ENCODE measurements around the gene PIGT. TPM values are rescaled to one million over a fixed set of nuclear protein-coding genes. Genes with fewer than 3 reads are reported as not detected.

The PIGT gene
- total and polyA plus RNA-seq, 2 of the 4 experiments (the other 2 are of a cell fraction) = 31.2 to 145 TPM

- H3K9me3 ChIP-seq (ENCODE audit: control insufficient read depth, insufficient read depth, low read length) = no peaks in the 10 kb centered on the region
- H2AK9ac ChIP-seq (replicated peaks; ENCODE audit: low read depth, low read length, poor library complexity) = no peak within 1 kb of the TSS
- no peak within 1 kb of the TSS for H4K91ac ChIP-seq (ENCODE audit: insufficient read depth, low read depth, low read length)
- H2BK5ac ChIP-seq (ENCODE audit: low read depth, low read length, poor library complexity, severe bottlenecking) = no peak within 1 kb of the TSS
- no peaks in the 10 kb centered on the region for H3K36me3 ChIP-seq (ENCODE audit: control insufficient read depth, insufficient read depth, low read length)
- no peak for TF ChIP-seq MXI1 (IDR thresholded peaks at IDR 0.05; ENCODE audit: borderline replicate concordance, low read depth, low read length)
- TF ChIP-seq FOS (IDR thresholded peaks at IDR 0.05; ENCODE audit: low read depth, low read length) = no peak
- TF ChIP-seq, protein P1, sequence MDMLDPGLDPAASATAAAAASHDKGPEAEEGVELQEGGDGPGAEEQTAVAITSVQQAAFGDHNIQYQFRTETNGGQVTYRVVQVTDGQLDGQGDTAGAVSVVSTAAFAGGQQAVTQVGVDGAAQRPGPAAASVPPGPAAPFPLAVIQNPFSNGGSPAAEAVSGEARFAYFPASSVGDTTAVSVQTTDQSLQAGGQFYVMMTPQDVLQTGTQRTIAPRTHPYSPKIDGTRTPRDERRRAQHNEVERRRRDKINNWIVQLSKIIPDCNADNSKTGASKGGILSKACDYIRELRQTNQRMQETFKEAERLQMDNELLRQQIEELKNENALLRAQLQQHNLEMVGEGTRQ (IDR thresholded peaks at IDR 0.05; ENCODE audit: low read depth, low read length) = no peak
- no peak for TF ChIP-seq RFX5 (IDR thresholded peaks at IDR 0.05; ENCODE audit: low read depth, low read length)
- TF ChIP-seq MAFK (IDR thresholded peaks at IDR 0.05; ENCODE audit: low read depth, low read length) = no peak
- no peak for TF ChIP-seq CEBPB (IDR thresholded peaks at IDR 0.05; ENCODE audit: low read depth, low read length)
- TF ChIP-seq SMC3 (IDR thresholded peaks at IDR 0.05; ENCODE audit: low read depth, low read length) = no peak
- no peak for TF ChIP-seq RCOR1 (IDR thresholded peaks at IDR 0.05; ENCODE audit: insufficient replicate concordance, low read length)
- TF ChIP-seq MAZ (IDR thresholded peaks at IDR 0.05; ENCODE audit: borderline replicate concordance, low read depth, low read length) = no peak
- TF ChIP-seq POLR2A (IDR thresholded peaks at IDR 0.05; ENCODE audit: low read depth, low read length) = no peak
- H3K27ac ChIP-seq (ENCODE audit: insufficient read depth, low read length) = no peak within 1 kb of the TSS
- no peak within 1 kb of the TSS for H3K56ac ChIP-seq (ENCODE audit: extremely low read depth, insufficient read depth, low read length)
- H4K8ac ChIP-seq (ENCODE audit: low read depth in 2 of 2, low read length in 2 of 2) = no peak within 1 kb of the TSS
- H2BK15ac ChIP-seq (ENCODE audit: low read depth, low read length) = no peak within 1 kb of the TSS
- H3K9me1 ChIP-seq (ENCODE audit: insufficient read depth, low read length) = no peaks in the 10 kb centered on the region; the same call in 1 of the 2 replicates
- H3K4me3 ChIP-seq (ENCODE audit: insufficient read depth, low read depth, low read length) = no peak within 1 kb of the TSS
- H2BK20ac ChIP-seq (ENCODE audit: low read depth, low read length) = no peak within 1 kb of the TSS
- H3K79me1 ChIP-seq (ENCODE audit: low read depth in 1 of 2, low read length in 2 of 2) = no peaks in the 10 kb centered on the region
- no peak within 1 kb of the TSS for H2AK5ac ChIP-seq (ENCODE audit: low read depth, low read length)
- dilution Hi-C loops (cut with HindIII; ENCODE audit: low sequenced_read_pairs, unreplicated experiment) = no loop called here
- POLR2A ChIA-PET (ENCODE audit: unreplicated experiment) = no interaction called here
- H3K9ac ChIP-seq (ENCODE audit: low read depth, low read length) = no peak within 1 kb of the TSS
- H3K4me1 ChIP-seq (ENCODE audit: control insufficient read depth, insufficient read depth, low read length) = no peaks in the 10 kb centered on the region; the same call in 1 of the 2 replicates
- no peaks in the 10 kb centered on the region for H3K27me3 ChIP-seq (ENCODE audit: control insufficient read depth, insufficient read depth, low read length)
- intact Hi-C loops (cut with micrococcal nuclease) = no loop called here
- H3K14ac ChIP-seq (replicated peaks; ENCODE audit: low read depth, low read length) = no peak within 1 kb of the TSS
- WGBS, 2 experiments (ENCODE audit: extremely low coverage in 2 of 2, insufficient read length in 1 of 2) = no CpG with 5 or more reads among the region's 1 CpG
- no peak within 1 kb of the TSS for H3K4ac ChIP-seq (ENCODE audit: low read depth, low read length)
- H3K18ac ChIP-seq (ENCODE audit: low read depth, low read length) = no peak within 1 kb of the TSS
- in situ Hi-C loops (cut with MboI; ENCODE audit: low sequenced_read_pairs) = loop anchor here (5.0 kb wide), 1 partner anchor 39 kb away; the partner anchor contains the start of gene PIGT
- BruUV-seq (replicated peaks) = no TSS peak
- H4K5ac ChIP-seq (ENCODE audit: low read depth, low read length) = no peak within 1 kb of the TSS
- no peak within 1 kb of the TSS for H2BK120ac ChIP-seq (ENCODE audit: low read depth, low read length)
- no peak within 1 kb of the TSS for H3K4me2 ChIP-seq (ENCODE audit: low read depth, low read length)
- H2AFZ ChIP-seq (replicated peaks; ENCODE audit: low read length, poor library complexity) = no peak within 1 kb of the TSS
- no peaks in the 10 kb centered on the region for H4K20me1 ChIP-seq (ENCODE audit: insufficient read depth, low read length)
- ATAC-seq (ENCODE audit: low read depth) = no peak
- DNase-seq = no peak
- H3K23ac ChIP-seq (ENCODE audit: low read depth, low read length) = no peak within 1 kb of the TSS
- CTCF ChIA-PET = interaction anchor here (0.9 kb wide), 1 partner anchor 10 kb away, joined by 5 read pairs; no protein-coding TSS in a partner anchor
Measured at GRCh38 chr20:45378191-45378590, 37.8 kb upstream of the PIGT start, which contains the start of gene TP53TG5. TSS of gene TP53TG5 (minus strand) at chr20:45378325. CDS start at chr20:45378236, 89 bp downstream.

Data from IMR-90 (cell line).